AG09309 (cell line): ENCODE measurements around the gene TMTC1.
A peak's percentile ranks its signal among the peaks of the same experiment; 100 is the strongest.
"Not testable (repeated sequence)": the region's sequence is repeated elsewhere in the genome, so short reads cannot be mapped to it uniquely, and the experiment has no call there.

Source experiments
- DNase-seq: peaks from one replicate; pipeline ENCODE4 v3.0.0-alpha.2; 2010; ENCODE audit warnings: low read depth
- H3K4me3 ChIP-seq: 2 replicates; pipeline ENCODE4 v1.5.1; 2011; ENCODE audit warnings: mild to moderate bottlenecking, low read depth, low read length, moderate library complexity; ENCODE audit not compliant: control insufficient read depth
- CTCF ChIP-seq: IDR thresholded peaks from 2 replicates; pipeline ENCODE4 v1.5.1; 2011; ENCODE audit warnings: mild to moderate bottlenecking, low read depth, low read length, inconsistent platforms; ENCODE audit not compliant: insufficient read depth, control insufficient read depth; ENCODE audit errors: missing control alignments

TMTC1 gene

GRCh38 chr12:29783773-29784666 lies at the start of gene TMTC1:
Gene TMTC1, minus strand, starts transcription at chr12:29783942. Its CDS starts 191 bp downstream, at chr12:29783751.
- no peak for TF ChIP-seq CTCF
- H3K4me3 ChIP-seq: peak within 1 kb of the TSS; percentile 45
- no peak for DNase-seq

- H3K4me3 ChIP-seq: no peak overlapping the region
- DNase-seq: no peak
- TF ChIP-seq CTCF: no peak
These were observed 47.4 kb upstream of the TMTC1 start for GRCh38 chr12:29831173-29831572.

- no peak for TF ChIP-seq CTCF
- no peak overlapping the region for H3K4me3 ChIP-seq
- DNase-seq: no peak
These were observed 46.6 kb upstream of the TMTC1 start for GRCh38 chr12:29830391-29830790.

- TF ChIP-seq CTCF: no peak
- DNase-seq: no peak
These were observed 35.3 kb upstream of the TMTC1 start for GRCh38 chr12:29818916-29819623.

GRCh38 chr12:29816874-29817725 lies 33.4 kb upstream of the TMTC1 start:
- DNase-seq: no peak
- no peak for TF ChIP-seq CTCF

More at GRCh38 chr12:29818916-29819623, 35.3 kb upstream of the TMTC1 start:
- H3K4me3 ChIP-seq: no peak overlapping the region

GRCh38 chr12:29809616-29810361 lies 26.0 kb upstream of the TMTC1 start:
- not testable (repeated sequence) for H3K4me3 ChIP-seq, DNase-seq

More at GRCh38 chr12:29816874-29817725, 33.4 kb upstream of the TMTC1 start:
- H3K4me3 ChIP-seq: no peak overlapping the region
